ENCODE results near the gene FBXL20.

FBXL20 gene

DNA sequence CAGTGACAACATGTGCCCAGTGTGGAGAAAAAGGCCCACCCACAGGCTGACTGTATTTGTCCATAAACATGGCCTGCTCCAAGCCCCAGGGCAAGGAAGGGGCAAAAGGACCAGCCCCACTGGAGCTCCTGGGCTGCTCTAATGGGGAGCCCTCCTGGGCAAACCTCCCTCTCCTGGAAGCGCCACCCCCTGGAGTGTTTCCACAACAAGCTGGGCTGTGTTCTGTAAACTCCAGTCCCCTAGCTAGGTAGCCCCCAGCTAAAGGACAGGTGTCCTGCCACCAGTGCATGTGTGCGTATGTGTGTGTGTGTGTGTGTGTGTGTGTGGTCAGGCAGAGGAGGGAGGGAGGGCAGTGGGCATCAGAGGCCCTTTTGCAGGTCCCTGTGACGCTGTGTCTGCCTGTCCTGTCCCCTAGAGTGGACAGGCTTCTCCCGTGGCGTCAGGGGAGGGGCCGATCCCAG lies 164.4 kb downstream of the FBXL20 start:
- 0 out of 2 replicates have a peak, but pooled peaks cover 2% of the 10 kb centered on the region for H3K27me3 ChIP-seq (ENCODE audit: control insufficient read depth, insufficient read depth, low read length)
- no peak overlapping the region for H3K27ac ChIP-seq (ENCODE audit: low read depth, low read length)
- no peak overlapping the region for H3K9ac ChIP-seq (ENCODE audit: low read length)
- H3K9me3 ChIP-seq (ENCODE audit: control insufficient read depth, insufficient read depth, low read depth, low read length), result no peaks in the 10 kb centered on the region
- H3K4me3 ChIP-seq (ENCODE audit: low read depth, low read length), result no peak overlapping the region
- H3K36me3 ChIP-seq (ENCODE audit: control insufficient read depth, insufficient read depth, low read length), result no peaks in the 10 kb centered on the region
- H3K4me1 ChIP-seq (ENCODE audit: control insufficient read depth, insufficient read depth, low read length), result peaks cover 3% of the 10 kb centered on the region; the same call in 1 of the 2 replicates

GRCh38 chr17:39236450-39236927 lies 164.9 kb downstream of the FBXL20 start:
- H3K4me1 ChIP-seq (ENCODE audit: control insufficient read depth, insufficient read depth, low read length), result peaks cover 8% of the 10 kb centered on the region; the same call in 1 of the 2 replicates
- H3K27ac ChIP-seq (ENCODE audit: low read depth, low read length), result no peak overlapping the region
- H3K4me3 ChIP-seq (ENCODE audit: low read depth, low read length), result no peak overlapping the region
- H3K9ac ChIP-seq (ENCODE audit: low read length), result no peak overlapping the region
- 0 out of 2 replicates have a peak, but pooled peaks cover 2% of the 10 kb centered on the region for H3K27me3 ChIP-seq (ENCODE audit: control insufficient read depth, insufficient read depth, low read length)
- H3K36me3 ChIP-seq (ENCODE audit: control insufficient read depth, insufficient read depth, low read length), result no peaks in the 10 kb centered on the region
- H3K9me3 ChIP-seq (ENCODE audit: control insufficient read depth, insufficient read depth, low read depth, low read length), result no peaks in the 10 kb centered on the region

GRCh38 chr17:39235555-39236449 lies 165.6 kb downstream of the FBXL20 start:
- Histone ChIP-seq H3K4me1 (ENCODE audit: control insufficient read depth, insufficient read depth, low read length) (peaks cover 11% of the 10 kb centered on the region; the same call in 1 of the 2 replicates), H3K27ac (ENCODE audit: low read depth, low read length) (no peak overlapping the region), H3K9ac (ENCODE audit: low read length) (no peak overlapping the region), H3K27me3 (ENCODE audit: control insufficient read depth, insufficient read depth, low read length) (0 out of 2 replicates have a peak, but pooled peaks cover 2% of the 10 kb centered on the region), H3K9me3 (ENCODE audit: control insufficient read depth, insufficient read depth, low read depth, low read length) (no peaks in the 10 kb centered on the region), H3K4me3 (ENCODE audit: low read depth, low read length) (no peak overlapping the region), H3K36me3 (ENCODE audit: control insufficient read depth, insufficient read depth, low read length) (no peaks in the 10 kb centered on the region)

GRCh38 chr17:39231591-39232551 lies 169.6 kb downstream of the FBXL20 start:
- Histone ChIP-seq H3K27ac (ENCODE audit: low read depth, low read length) (no peak overlapping the region), H3K27me3 (ENCODE audit: control insufficient read depth, insufficient read depth, low read length) (no peaks in the 10 kb centered on the region), H3K9ac (ENCODE audit: low read length) (peak overlapping the region; percentile 6), H3K9me3 (ENCODE audit: control insufficient read depth, insufficient read depth, low read depth, low read length) (no peaks in the 10 kb centered on the region), H3K4me1 (ENCODE audit: control insufficient read depth, insufficient read depth, low read length) (peaks cover 18% of the 10 kb centered on the region; the same call in 1 of the 2 replicates), H3K4me3 (ENCODE audit: low read depth, low read length) (peak overlapping the region; percentile 33), H3K36me3 (ENCODE audit: control insufficient read depth, insufficient read depth, low read length) (no peaks in the 10 kb centered on the region)

DNA sequence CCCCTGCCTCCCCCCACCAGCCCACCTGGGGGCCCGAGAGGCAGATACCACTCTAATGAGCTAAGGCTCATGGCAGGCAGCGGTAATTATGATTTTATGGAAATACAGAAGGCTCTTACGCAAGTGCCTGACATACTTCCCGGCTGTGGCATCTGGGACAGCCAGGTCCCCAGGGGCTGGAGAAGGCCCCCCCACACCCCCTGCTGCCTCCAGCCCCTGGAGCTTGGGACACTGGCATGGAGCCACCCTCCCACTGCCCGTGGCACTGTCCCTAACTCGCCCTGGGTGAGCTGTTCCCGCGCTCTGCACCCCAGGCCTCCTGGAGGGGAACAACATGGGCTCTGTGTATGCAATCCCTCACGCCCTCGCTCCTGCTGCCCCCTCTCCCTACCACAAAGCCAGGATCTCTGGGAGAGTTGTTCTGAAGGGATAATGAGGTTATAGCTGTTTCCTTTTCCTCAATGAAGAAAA lies 170.3 kb downstream of the FBXL20 start:
- H3K4me1 ChIP-seq (ENCODE audit: control insufficient read depth, insufficient read depth, low read length), result peaks cover 20% of the 10 kb centered on the region; the same call in 1 of the 2 replicates
- H3K9ac ChIP-seq (ENCODE audit: low read length), result no peak overlapping the region
- H3K9me3 ChIP-seq (ENCODE audit: control insufficient read depth, insufficient read depth, low read depth, low read length), result no peaks in the 10 kb centered on the region
- H3K27ac ChIP-seq (ENCODE audit: low read depth, low read length), result no peak overlapping the region
- H3K4me3 ChIP-seq (ENCODE audit: low read depth, low read length), result no peak overlapping the region
- H3K36me3 ChIP-seq (ENCODE audit: control insufficient read depth, insufficient read depth, low read length), result no peaks in the 10 kb centered on the region
- peaks cover 4% of the 10 kb centered on the region for H3K27me3 ChIP-seq (ENCODE audit: control insufficient read depth, insufficient read depth, low read length)

DNA sequence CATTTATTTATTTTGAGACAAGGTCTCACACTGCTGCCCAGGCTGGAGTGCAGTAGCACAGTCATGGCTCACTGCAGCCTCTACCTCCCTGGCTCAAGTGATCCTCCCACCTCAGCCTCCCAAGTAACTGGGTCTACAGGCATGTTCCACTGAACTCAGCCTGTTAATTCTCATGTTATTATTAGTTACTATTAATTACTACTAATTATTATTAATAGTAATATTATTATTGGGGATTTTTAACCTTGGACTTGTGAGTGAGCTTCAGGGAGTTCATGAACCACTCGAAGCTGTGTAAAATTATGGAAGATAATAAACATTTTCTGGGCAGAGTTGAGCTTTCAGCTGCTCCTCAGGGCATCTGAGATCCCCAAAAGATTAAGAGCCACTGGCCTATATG lies 171.1 kb downstream of the FBXL20 start:
- Histone ChIP-seq H3K4me1 (ENCODE audit: control insufficient read depth, insufficient read depth, low read length) (peaks cover 22% of the 10 kb centered on the region; the same call in 1 of the 2 replicates), H3K4me3 (ENCODE audit: low read depth, low read length) (no peak overlapping the region), H3K9ac (ENCODE audit: low read length) (no peak overlapping the region), H3K9me3 (ENCODE audit: control insufficient read depth, insufficient read depth, low read depth, low read length) (no peaks in the 10 kb centered on the region), H3K36me3 (ENCODE audit: control insufficient read depth, insufficient read depth, low read length) (no peaks in the 10 kb centered on the region), H3K27me3 (ENCODE audit: control insufficient read depth, insufficient read depth, low read length) (peaks cover 9% of the 10 kb centered on the region), H3K27ac (ENCODE audit: low read depth, low read length) (no peak overlapping the region)

- Histone ChIP-seq H3K4me3 (ENCODE audit: low read depth, low read length) (no peak overlapping the region), H3K27me3 (ENCODE audit: control insufficient read depth, insufficient read depth, low read length) (peaks cover 18% of the 10 kb centered on the region), H3K27ac (ENCODE audit: low read depth, low read length) (no peak overlapping the region), H3K4me1 (ENCODE audit: control insufficient read depth, insufficient read depth, low read length) (peaks cover 23% of the 10 kb centered on the region), H3K9ac (ENCODE audit: low read length) (no peak overlapping the region), H3K9me3 (ENCODE audit: control insufficient read depth, insufficient read depth, low read depth, low read length) (no peaks in the 10 kb centered on the region), H3K36me3 (ENCODE audit: control insufficient read depth, insufficient read depth, low read length) (no peaks in the 10 kb centered on the region)
These were observed 172.0 kb downstream of the FBXL20 start for GRCh38 chr17:39229274-39229913.

GRCh38 chr17:39227364-39227919 lies 174.0 kb downstream of the FBXL20 start:
- H3K4me3 ChIP-seq (ENCODE audit: low read depth, low read length), result no peak overlapping the region
- no peaks in the 10 kb centered on the region for H3K36me3 ChIP-seq (ENCODE audit: control insufficient read depth, insufficient read depth, low read length)
- H3K27ac ChIP-seq (ENCODE audit: low read depth, low read length), result no peak overlapping the region
- H3K27me3 ChIP-seq (ENCODE audit: control insufficient read depth, insufficient read depth, low read length), result peaks cover 38% of the 10 kb centered on the region
- H3K9ac ChIP-seq (ENCODE audit: low read length), result no peak overlapping the region
- H3K4me1 ChIP-seq (ENCODE audit: control insufficient read depth, insufficient read depth, low read length), result peaks cover 31% of the 10 kb centered on the region
- H3K9me3 ChIP-seq (ENCODE audit: control insufficient read depth, insufficient read depth, low read depth, low read length), result no peaks in the 10 kb centered on the region

DNA sequence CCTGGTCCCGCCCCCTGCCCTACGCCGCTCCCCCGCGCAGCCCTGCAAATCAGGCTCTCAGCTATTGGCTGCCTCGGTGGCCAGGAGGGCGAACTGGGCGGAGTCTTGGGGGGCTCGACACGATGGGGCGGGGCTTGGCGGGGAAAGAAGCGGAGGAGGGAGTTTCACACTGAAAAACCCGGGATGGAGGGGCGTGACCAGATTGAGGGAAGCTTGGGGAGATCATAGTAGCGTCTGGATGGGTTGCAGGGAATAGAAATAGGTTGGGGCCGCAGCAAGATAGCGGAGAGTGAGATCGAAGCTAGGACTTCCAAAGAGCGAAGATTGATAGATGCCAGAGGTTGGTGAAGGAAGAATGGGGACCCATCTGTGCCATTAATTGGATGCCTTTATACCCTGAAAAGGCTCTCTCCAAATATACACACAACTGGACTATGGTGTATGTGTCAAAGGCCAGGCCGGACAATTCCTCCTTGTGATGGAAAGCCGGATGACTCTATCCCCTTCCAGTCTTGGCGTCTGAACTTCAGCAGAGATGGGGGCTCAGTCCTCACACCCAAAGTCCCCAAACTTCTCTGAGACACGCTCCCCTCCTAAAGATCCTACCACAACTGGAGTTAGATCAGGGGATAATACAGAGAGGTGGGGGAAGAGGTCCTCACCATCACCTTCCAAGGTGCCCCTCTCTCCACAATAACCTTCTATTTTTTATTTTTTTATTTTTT lies 175.3 kb downstream of the FBXL20 start:
- peak overlapping the region; percentile 43 for H3K4me3 ChIP-seq (ENCODE audit: low read depth, low read length)

More for the DNA sequence above, 175.3 kb downstream of the FBXL20 start:
- Histone ChIP-seq H3K27ac (ENCODE audit: low read depth, low read length) (no peak overlapping the region), H3K9me3 (ENCODE audit: control insufficient read depth, insufficient read depth, low read depth, low read length) (no peaks in the 10 kb centered on the region), H3K9ac (ENCODE audit: low read length) (no peak overlapping the region), H3K27me3 (ENCODE audit: control insufficient read depth, insufficient read depth, low read length) (peaks cover 50% of the 10 kb centered on the region), H3K36me3 (ENCODE audit: control insufficient read depth, insufficient read depth, low read length) (no peaks in the 10 kb centered on the region), H3K4me1 (ENCODE audit: control insufficient read depth, insufficient read depth, low read length) (peaks cover 20% of the 10 kb centered on the region)

Measured in HUES6 (cell line).